ENCODE measurements around the gene MEF2D. TPM values are rescaled to one million over a fixed set of nuclear protein-coding genes. Genes with fewer than 3 reads are reported as not detected.

Gene MEF2D
- total and polyA plus RNA-seq, 9 donors = 16.8 to 75.3 (median 58.2) TPM

- 79% methylated on average over 13 of the region's 20 CpGs for WGBS (ENCODE audit: insufficient coverage)
- no peak for DNase-seq
- Histone ChIP-seq H3K4me1 (ENCODE audit: control insufficient read depth, insufficient read depth, low read length) (peaks cover 27% of the 10 kb centered on the region), H3K4me3 (ENCODE audit: low read length) (no peak overlapping the region), H3K36me3 (ENCODE audit: control insufficient read depth, insufficient read depth, low read length) (peaks cover 39% of the 10 kb centered on the region), H3K27me3 (ENCODE audit: control insufficient read depth, insufficient read depth, low read length) (no peaks in the 10 kb centered on the region), H3K27ac (ENCODE audit: low read length) (no peak overlapping the region), H3K9me3 (replicated peaks; ENCODE audit: control insufficient read depth, low read depth, low read length) (no peaks in the 10 kb centered on the region)
Observed at GRCh38 chr1:156462954-156463795, 37.4 kb downstream of the MEF2D start.

GRCh38 chr1:156461781-156462647 is 38.6 kb downstream of the MEF2D start:
- Histone ChIP-seq H3K4me1 (ENCODE audit: control insufficient read depth, insufficient read depth, low read length) (peaks cover 34% of the 10 kb centered on the region), H3K36me3 (ENCODE audit: control insufficient read depth, insufficient read depth, low read length) (peaks cover 27% of the 10 kb centered on the region), H3K27ac (ENCODE audit: low read length) (no peak overlapping the region), H3K27me3 (ENCODE audit: control insufficient read depth, insufficient read depth, low read length) (no peaks in the 10 kb centered on the region), H3K9me3 (replicated peaks; ENCODE audit: control insufficient read depth, low read depth, low read length) (no peaks in the 10 kb centered on the region), H3K4me3 (ENCODE audit: low read length) (no peak overlapping the region)
- DNase-seq = no peak
- WGBS (ENCODE audit: insufficient coverage) = 80% methylated on average over 8 of the region's 17 CpGs

- Histone ChIP-seq H3K4me3 (ENCODE audit: low read length) (no peak overlapping the region), H3K27me3 (ENCODE audit: control insufficient read depth, insufficient read depth, low read length) (no peaks in the 10 kb centered on the region), H3K36me3 (ENCODE audit: control insufficient read depth, insufficient read depth, low read length) (peaks cover 18% of the 10 kb centered on the region), H3K9me3 (replicated peaks; ENCODE audit: control insufficient read depth, low read depth, low read length) (no peaks in the 10 kb centered on the region), H3K27ac (ENCODE audit: low read length) (no peak overlapping the region), H3K4me1 (ENCODE audit: control insufficient read depth, insufficient read depth, low read length) (peaks cover 35% of the 10 kb centered on the region)
- WGBS (ENCODE audit: insufficient coverage) = 0% methylated on average over 1 of the region's 4 CpGs
- DNase-seq = no peak
Observed at GRCh38 chr1:156461109-156461508, 39.5 kb downstream of the MEF2D start.

GRCh38 chr1:156460525-156460924 is 40.0 kb downstream of the MEF2D start:
- WGBS (ENCODE audit: insufficient coverage) = 50% methylated on average over 1 of the region's 1 CpG
- DNase-seq = no peak
- Histone ChIP-seq H3K27me3 (ENCODE audit: control insufficient read depth, insufficient read depth, low read length) (no peaks in the 10 kb centered on the region), H3K9me3 (replicated peaks; ENCODE audit: control insufficient read depth, low read depth, low read length) (no peaks in the 10 kb centered on the region), H3K36me3 (ENCODE audit: control insufficient read depth, insufficient read depth, low read length) (peaks cover 13% of the 10 kb centered on the region), H3K4me3 (ENCODE audit: low read length) (no peak overlapping the region), H3K27ac (ENCODE audit: low read length) (no peak overlapping the region), H3K4me1 (ENCODE audit: control insufficient read depth, insufficient read depth, low read length) (peaks cover 31% of the 10 kb centered on the region)

GRCh38 chr1:156458181-156458503 is 42.4 kb downstream of the MEF2D start:
- DNase-seq = no peak
- Histone ChIP-seq H3K36me3 (ENCODE audit: control insufficient read depth, insufficient read depth, low read length) (no peaks in the 10 kb centered on the region), H3K9me3 (replicated peaks; ENCODE audit: control insufficient read depth, low read depth, low read length) (no peaks in the 10 kb centered on the region), H3K4me1 (ENCODE audit: control insufficient read depth, insufficient read depth, low read length) (peaks cover 15% of the 10 kb centered on the region), H3K27me3 (ENCODE audit: control insufficient read depth, insufficient read depth, low read length) (peaks cover 6% of the 10 kb centered on the region), H3K27ac (ENCODE audit: low read length) (no peak overlapping the region), H3K4me3 (ENCODE audit: low read length) (no peak overlapping the region)
- WGBS (ENCODE audit: insufficient coverage) = 60% methylated on average over 1 of the region's 3 CpGs

GRCh38 chr1:156456625-156457465 is 43.7 kb downstream of the MEF2D start:
- H3K27ac ChIP-seq (ENCODE audit: low read length) = peak overlapping the region; percentile 95
- under 1% methylated on average over 50 of the region's 59 CpGs for WGBS (ENCODE audit: insufficient coverage)

GRCh38 chr1:156455362-156455761 is 45.2 kb downstream of the MEF2D start:
- Histone ChIP-seq H3K36me3 (ENCODE audit: control insufficient read depth, insufficient read depth, low read length) (no peaks in the 10 kb centered on the region), H3K9me3 (replicated peaks; ENCODE audit: control insufficient read depth, low read depth, low read length) (no peaks in the 10 kb centered on the region), H3K27ac (ENCODE audit: low read length) (no peak overlapping the region), H3K4me3 (ENCODE audit: low read length) (no peak overlapping the region), H3K4me1 (ENCODE audit: control insufficient read depth, insufficient read depth, low read length) (peaks cover 11% of the 10 kb centered on the region), H3K27me3 (ENCODE audit: control insufficient read depth, insufficient read depth, low read length) (peaks cover 10% of the 10 kb centered on the region)
- DNase-seq = no peak
- 84% methylated on average over 3 of the region's 7 CpGs for WGBS (ENCODE audit: insufficient coverage)

More at GRCh38 chr1:156456625-156457465, 43.7 kb downstream of the MEF2D start:
- peak overlapping the region; percentile 62 for H3K4me3 ChIP-seq (ENCODE audit: low read length)
- no peaks in the 10 kb centered on the region for H3K36me3 ChIP-seq (ENCODE audit: control insufficient read depth, insufficient read depth, low read length)
- H3K27me3 ChIP-seq (ENCODE audit: control insufficient read depth, insufficient read depth, low read length) = peaks cover 6% of the 10 kb centered on the region
- peaks cover 11% of the 10 kb centered on the region for H3K4me1 ChIP-seq (ENCODE audit: control insufficient read depth, insufficient read depth, low read length)
- peak; percentile 99 for DNase-seq
- no peaks in the 10 kb centered on the region for H3K9me3 ChIP-seq (replicated peaks; ENCODE audit: control insufficient read depth, low read depth, low read length)

GRCh38 chr1:156452907-156453306 is 47.7 kb downstream of the MEF2D start:
- Histone ChIP-seq H3K9me3 (replicated peaks; ENCODE audit: control insufficient read depth, low read depth, low read length) (no peaks in the 10 kb centered on the region), H3K36me3 (ENCODE audit: control insufficient read depth, insufficient read depth, low read length) (no peaks in the 10 kb centered on the region), H3K27me3 (ENCODE audit: control insufficient read depth, insufficient read depth, low read length) (peaks cover 18% of the 10 kb centered on the region), H3K4me1 (ENCODE audit: control insufficient read depth, insufficient read depth, low read length) (peaks cover 11% of the 10 kb centered on the region), H3K27ac (ENCODE audit: low read length) (no peak overlapping the region), H3K4me3 (ENCODE audit: low read length) (no peak overlapping the region)
- no peak for DNase-seq
- WGBS (ENCODE audit: insufficient coverage) = no CpG with 5 or more reads among the region's 1 CpG

- peaks cover 22% of the 10 kb centered on the region for H3K27me3 ChIP-seq (ENCODE audit: control insufficient read depth, insufficient read depth, low read length)
- no peaks in the 10 kb centered on the region for H3K36me3 ChIP-seq (ENCODE audit: control insufficient read depth, insufficient read depth, low read length)
- H3K4me1 ChIP-seq (ENCODE audit: control insufficient read depth, insufficient read depth, low read length) = peaks cover 4% of the 10 kb centered on the region
- WGBS (ENCODE audit: insufficient coverage) = 20% methylated on average over 1 of the region's 5 CpGs
- no peak for DNase-seq
- H3K27ac ChIP-seq (ENCODE audit: low read length) = no peak overlapping the region
- no peak overlapping the region for H3K4me3 ChIP-seq (ENCODE audit: low read length)
- no peaks in the 10 kb centered on the region for H3K9me3 ChIP-seq (replicated peaks; ENCODE audit: control insufficient read depth, low read depth, low read length)
Observed at GRCh38 chr1:156451505-156452160, 48.9 kb downstream of the MEF2D start.

Data from muscle of leg (tissue), 11 donors.